GM21423 (cell line): ENCODE data around the gene ZNF367.
"Not testable (repeated sequence)": the region's sequence is repeated elsewhere in the genome, so short reads cannot be mapped to it uniquely, and the experiment has no call there.

Experiments used
- ATAC-seq: cut with Tn5 transposase; IDR thresholded peaks from one replicate; pipeline ENCODE4 v1.9.1; 2021; ENCODE audit warnings: mild to moderate bottlenecking, moderate library complexity; ENCODE audit not compliant: unreplicated experiment

Gene ZNF367

DNA sequence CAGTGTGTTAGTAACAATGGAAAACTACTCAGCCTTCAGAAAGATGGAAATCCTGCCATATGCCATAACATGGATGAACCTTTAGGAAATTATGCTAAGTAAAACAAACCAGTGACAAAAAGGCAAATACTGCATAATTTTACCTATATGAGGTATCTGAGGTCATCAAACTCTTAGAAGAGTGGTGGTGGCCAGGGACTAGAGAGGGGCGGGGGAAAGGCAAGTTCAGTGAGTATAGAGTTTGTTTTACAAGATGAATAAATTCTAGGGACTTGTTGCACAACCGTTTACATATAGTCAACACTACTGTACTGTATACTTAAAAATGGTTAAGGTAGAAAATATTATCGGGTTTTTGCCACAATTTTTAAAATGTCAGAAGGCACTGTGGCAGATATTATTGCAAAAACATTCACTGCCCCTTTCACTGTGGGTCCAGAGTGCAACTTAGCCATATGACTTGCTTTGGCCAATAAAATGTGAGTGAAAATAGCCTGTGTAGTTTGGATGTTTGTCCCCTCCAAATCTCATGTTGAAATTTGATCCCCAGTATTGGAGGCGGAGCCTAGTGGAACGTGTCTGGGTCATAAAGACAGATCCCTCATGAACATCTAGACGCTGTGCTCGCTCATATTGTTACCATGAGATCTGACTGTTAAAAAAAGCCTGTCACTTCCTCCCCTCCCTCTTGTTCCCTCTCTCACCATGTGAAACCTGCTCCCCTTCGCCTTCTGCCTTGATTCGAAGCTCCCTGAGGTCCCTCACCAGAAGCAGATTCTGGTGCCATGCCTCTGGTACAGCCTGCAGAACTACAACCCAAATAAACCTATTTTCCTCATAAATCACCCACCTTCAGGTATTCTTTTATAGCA lies 9.5 kb downstream of the ZNF367 start:
- no peak for ATAC-seq

DNA sequence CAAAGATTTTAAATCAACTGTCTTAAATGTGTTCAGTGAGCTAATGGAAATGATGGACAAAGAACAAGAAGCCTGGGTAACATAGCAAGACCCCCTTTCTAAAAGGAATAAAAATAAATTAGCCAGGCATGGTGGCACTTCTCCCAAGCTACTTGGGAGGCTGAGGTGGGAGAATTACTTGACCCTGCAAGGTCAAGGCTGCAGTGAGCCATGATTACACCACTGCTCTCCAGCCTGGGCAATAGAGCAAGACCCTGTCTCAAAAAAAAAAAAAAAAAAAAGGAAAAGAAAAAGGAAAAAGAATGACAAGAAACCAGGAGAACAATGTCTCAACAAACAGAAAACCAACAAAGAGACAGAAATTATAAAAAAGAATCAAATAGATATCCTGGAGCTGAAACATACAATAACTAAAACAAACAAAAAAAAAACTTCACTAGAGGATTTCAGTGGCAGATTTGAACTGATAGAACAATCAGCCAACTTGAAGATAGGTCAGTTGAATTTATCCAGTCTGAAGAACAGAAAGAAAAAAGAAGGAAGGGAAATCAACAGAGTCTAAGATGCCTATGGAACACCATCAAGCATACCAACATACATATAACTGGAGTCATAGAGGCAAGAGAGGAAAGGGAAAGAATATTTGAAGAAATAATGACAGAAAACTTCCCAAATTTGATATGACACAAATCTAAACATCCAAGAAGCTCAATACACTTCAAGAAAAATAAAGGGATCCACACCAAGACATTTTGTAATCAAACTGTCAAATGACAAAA lies 17.8 kb downstream of the ZNF367 start:
- ATAC-seq: no peak

DNA sequence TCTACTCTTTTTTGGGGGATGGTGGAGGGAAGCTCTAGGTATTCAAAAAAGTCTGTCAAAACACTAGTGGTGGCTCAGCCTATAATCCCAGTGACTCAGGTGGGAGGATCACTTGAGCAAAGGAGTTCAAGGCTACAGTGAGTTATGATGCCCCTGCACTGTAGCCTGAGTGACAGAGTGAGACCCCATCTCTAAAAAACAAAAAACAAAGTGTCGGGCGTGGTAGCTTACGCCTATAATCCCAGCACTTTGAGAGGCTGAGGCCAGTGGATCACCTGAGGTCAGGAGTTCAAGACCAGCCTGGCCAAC lies 18.9 kb downstream of the ZNF367 start:
- no peak for ATAC-seq

DNA sequence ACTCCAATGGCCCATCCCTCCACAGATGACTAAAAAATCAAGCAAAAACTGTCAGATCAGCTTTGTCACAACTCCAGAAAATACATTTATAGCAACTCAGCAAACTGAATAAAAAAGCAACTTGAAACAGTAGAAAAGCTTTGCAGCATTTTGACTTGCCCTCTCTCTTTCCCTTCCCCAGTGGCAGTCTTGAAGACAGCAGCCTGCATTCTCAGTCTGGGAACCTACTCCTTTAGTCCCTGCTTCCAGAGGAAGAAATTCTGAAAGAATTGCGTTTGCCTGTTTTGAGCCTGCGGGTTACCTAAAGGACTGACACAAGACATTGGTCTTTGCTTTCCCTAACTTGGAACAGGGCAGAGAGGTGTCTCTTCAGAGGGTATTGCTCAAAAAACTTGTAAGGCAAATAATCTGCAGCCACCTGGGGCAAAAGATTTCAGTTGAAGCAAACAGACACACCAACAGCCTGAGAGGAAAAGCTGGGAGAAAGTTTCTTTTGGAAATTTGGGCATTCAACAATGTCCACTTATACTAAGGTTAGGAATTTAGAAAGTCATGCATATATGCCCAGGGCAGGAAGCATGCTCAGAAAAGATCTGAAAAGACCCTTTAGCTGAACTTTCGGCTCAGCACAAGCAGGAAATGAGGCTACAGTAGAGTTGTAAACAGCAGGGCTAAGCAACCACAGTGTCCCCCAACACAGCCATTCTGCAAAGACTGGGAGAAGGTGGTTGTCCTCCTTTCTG lies 19.4 kb downstream of the ZNF367 start:
- peak; percentile 74 for ATAC-seq

DNA sequence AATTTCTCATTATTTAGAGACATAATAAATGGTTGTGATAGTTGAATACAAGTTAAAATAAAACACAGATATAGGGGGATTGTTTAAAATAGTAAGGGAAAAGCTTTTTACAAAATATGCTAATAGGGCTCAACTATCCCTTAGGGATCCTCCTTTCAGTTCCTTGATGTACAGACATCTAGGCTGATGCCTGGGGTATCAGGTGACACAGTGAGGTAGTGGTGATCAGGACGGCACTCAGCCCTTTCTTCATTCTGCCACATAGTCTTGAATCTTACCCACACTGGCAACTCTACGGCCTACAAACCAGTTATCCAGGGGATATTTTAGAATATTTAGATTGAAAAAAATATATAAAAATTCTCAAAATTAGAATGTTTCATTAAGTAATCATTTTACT lies 22.2 kb downstream of the ZNF367 start:
- no peak for ATAC-seq

DNA sequence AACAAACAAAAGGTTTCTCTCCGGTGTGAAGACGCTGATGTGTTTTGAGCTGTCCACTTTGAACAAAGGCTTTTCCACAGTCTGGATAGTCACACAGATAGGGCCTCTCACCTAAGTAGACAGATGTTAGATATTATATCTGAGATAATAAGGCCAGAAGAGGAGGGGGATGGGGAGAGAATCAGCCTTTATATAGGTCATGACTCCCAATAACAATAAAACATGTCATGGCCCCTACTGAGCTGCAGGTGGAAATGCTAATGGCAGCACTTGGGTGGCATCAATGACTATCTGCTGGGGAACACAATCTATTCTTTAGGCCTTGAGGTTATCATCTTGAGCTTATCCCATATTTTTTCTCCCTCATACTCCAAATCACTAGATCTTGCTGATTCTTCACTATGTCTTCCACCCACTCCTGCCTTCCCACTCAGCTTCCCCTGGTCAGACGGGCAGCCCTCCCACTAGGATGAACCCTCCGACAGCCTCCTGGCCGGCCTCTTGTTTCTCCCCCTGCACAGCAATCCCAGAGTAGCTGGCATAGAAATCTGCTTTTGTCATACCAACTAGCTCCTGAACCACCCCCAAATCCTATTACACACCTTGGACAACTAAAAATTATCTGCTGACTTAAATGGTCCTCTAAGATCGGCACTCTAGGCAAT lies 23.2 kb downstream of the ZNF367 start:
- ATAC-seq: no peak

DNA sequence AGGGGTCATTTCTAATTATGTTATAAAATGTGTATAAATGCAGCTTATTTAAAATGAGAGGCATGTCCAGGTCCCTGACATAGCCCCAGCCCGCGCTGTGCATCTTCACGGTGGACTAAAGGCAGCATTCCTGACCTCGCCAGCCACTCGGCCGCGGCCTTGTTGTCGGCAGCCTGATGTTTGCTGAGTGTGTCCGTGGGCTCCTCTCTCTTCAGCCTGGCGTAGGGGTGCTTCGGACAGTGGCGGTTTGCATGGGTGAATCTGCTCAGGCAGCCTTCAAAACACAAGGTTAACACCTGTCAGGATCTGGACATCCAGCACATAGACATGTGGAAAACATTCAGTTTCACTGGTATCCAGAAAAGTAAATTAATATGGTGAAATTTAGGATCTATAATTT lies 25.9 kb downstream of the ZNF367 start:
- ATAC-seq: no peak

DNA sequence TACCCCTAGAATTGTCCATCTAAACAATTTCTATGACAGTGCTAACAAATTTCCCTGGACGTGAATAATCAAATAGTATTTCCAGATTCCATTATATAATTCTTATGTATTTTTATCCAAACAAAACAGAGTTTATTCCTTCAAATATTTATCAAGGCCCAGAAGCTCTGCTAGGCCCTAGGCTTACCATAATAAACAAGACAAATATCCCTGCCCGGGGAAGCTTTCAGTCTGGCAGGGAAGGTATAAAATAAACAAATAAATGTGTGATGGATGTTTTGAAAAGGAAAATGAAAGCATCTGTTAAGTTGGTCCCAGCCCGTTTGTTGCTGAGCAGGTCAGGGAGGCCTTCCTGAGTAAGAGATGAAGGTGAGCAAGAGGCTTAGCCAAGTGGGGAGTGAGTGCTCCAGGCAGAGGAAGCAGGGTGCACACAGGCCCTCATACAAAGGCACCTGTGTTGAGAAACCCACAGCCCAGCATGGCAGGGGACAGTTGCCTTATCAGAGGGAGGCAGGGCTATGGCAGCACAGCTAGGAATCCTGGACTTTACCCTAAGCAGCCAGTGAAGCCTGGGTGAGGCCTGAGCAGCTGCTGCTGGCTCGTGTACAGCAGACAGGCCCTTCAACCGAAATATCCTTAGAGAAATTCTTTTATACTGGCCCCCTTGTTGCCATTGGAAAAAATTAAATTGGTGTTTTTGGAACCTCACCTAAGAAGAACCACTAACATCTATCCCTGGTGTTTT lies 27.0 kb downstream of the ZNF367 start:
- no peak for ATAC-seq

DNA sequence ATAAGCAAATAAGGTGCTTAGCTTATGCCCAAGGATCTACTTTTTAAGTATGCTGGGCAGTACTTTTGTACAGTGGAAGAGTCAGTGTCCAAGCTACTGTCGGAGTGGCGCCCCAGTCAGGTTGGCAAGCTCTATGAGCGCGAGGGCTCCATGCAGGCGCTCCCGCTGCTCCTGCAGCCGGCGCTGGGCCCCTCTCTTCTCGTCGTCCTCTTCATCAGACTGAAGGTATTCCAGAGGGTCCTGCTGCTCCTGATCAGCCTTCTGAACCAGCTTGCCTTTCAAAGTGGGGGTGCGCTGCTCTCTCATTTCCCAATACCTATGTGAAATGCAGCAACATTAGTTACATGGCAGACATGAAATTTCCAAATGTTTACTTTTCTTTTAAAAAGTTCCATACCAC lies 30.0 kb downstream of the ZNF367 start:
- ATAC-seq: no peak

DNA sequence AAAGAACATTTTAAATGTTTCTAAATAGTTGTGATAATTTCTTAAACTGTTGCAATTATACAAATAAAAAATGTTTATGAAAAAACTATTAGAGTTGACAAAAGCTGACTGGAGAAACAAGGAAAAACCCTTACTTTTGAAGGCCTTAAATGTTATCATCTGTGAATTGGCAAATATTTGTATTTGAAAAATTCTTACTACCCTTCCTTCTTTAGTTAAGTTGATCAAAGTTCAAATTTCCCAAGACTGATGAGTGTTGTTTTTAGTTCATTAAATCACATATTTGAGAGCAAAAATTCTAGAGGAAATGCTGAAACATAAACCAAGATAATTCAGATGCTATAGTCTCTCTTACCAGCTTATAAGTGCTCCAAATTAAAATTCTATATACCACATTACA lies 32.0 kb downstream of the ZNF367 start:
- ATAC-seq: no peak

DNA sequence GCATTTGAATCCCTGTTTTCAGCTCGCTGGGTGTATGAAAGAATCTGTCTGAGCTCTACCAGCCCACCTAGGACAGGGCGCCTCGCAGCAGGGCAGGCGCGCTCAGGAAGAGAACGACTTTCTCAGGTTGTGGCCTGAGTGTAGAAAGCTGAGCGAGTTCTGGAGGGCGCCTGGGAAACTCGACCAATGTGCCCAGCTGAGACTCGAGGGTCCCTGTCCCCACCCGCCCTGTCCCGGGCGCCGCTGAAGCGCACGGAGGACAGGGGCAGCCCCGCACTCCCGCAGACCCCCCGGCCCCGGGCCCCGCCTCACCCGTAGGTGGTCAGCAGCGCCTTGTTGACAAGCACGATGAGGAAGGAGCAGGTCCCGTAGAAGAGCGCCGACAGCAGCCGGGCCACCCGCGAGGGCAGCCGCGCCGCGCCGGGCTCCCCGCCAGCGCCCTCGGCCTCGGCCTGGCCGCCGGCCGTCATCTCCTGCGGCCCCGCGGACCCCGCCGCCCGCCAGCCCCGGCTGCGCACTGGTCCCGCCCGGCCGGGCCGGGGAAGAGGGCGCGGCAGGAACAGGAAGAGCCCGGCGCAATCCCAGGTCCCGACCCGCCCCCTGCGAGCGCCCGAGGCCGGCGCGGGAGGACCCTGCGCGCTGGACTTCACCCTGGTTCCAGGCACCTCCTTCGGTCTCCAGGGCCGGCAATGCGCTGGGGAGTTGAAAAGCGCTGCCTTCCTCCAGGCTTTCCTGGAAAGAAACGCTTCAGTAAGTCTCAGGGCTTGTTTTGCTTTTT lies 34.8 kb downstream of the ZNF367 start, which contains the start of gene SLC35D2:
SLC35D2 (minus strand) TSS at position 547 of the 778 bp plus-strand sequence; CDS start at position 470, 77 bp downstream.
- ATAC-seq: peak; percentile 46

DNA sequence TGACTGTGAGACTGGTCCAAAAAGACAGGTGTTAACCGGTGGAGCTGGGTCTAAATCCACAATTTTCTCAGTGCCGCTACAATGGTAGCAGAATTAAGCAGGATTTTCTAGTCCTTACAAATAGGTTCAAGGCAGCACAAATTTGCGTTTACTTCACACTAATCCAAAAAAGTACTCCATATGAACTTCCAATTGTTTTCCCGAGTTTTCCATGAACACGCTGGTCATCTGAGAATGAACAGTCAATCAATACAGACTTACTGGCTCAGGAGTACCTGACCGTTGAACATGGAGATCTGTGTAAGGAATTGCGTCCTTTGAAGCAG lies 35.4 kb downstream of the ZNF367 start:
- no peak for ATAC-seq

DNA sequence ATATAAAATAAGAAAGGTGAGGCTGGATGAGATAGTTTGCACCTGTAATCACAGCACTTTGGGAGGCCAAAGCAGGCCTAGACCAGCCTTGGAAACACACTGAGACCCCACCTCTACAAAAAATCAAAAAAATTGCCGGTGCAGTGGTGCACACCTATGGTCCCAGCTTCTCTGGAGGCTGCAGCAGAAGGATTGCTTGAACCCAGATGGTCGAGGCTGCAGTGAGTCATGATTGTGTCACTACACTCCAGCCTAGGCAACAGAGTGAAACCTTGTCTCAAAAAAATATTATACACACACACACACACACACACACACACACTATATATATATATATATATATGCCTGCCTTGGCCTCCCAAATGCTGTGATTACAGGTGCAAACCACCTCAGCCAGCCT lies 36.0 kb downstream of the ZNF367 start:
- no peak for ATAC-seq

DNA sequence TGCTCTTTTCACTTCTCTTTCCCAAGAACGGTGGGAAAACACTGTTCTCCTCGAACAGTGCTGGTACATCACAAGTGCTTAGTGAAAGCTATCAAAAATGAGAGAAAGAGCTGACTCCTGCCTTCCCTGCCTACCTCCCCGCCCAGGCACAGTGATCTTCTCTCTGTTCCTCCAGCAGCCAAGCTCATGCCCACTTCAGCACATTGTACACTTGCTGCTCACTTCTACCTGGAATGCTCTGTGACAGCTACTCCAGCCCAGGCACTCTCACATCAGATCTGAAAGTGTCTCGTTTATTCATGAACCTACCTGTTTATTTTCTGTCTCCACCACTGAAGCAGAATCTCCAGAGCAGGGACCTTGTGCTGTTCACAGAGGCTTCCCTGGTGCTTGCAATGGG lies 36.5 kb downstream of the ZNF367 start:
- ATAC-seq: no peak

DNA sequence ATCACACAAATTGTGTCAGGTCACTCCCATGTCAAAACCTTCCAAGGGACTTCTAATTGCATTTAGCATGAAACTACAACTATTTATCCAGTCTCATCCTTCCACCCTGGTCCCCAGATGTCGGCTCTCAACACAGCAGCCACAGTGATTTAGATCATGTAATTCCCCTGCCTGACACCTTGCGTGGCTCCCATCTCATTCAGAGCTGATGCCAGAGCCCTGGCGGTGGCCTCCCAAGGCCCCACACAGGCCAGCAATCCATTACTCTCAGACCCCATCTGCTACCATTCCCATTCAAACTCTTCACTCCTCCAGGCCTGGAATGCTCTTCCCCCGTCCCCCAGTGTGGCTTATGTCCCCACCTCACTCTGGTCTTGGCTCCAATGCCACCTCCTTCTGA lies 37.0 kb downstream of the ZNF367 start:
- no peak for ATAC-seq

DNA sequence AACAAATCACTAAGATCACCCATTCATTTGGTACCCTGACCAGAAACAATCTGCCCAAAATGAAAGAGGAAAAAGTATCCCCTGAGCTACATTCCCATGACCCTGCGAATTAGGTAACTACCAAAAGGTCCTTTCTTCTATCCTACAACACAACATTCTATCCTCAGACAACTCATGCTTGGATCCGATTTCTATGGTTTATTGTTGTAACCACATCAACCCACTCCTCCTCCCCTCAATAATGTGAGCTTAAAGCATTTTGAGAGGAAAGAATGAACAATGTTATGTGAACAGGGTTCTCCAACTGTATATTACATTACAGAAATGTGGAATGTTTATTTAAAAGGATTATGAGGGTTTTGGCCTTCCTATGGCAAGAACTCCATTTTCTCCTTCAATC lies 38.7 kb downstream of the ZNF367 start:
- ATAC-seq: no peak

DNA sequence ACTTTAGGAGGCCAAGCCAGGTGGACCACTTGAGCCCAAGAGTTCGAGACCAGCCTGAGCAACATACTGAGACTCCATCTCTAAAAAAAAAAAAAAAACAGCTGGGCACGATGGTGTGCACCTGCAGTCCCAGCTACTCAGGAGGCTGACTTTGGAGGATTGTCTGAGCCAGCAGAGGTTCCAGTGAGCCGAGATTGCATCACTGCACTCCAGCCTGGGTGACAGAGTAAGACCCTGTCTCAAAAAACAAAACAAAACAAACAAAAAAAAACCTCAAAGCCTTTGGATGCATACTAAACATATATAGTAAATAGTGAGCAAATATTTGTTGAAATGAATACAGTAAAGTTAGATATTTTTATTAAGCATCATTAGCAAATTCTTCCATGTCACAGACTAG lies 40.0 kb downstream of the ZNF367 start:
- no peak for ATAC-seq

DNA sequence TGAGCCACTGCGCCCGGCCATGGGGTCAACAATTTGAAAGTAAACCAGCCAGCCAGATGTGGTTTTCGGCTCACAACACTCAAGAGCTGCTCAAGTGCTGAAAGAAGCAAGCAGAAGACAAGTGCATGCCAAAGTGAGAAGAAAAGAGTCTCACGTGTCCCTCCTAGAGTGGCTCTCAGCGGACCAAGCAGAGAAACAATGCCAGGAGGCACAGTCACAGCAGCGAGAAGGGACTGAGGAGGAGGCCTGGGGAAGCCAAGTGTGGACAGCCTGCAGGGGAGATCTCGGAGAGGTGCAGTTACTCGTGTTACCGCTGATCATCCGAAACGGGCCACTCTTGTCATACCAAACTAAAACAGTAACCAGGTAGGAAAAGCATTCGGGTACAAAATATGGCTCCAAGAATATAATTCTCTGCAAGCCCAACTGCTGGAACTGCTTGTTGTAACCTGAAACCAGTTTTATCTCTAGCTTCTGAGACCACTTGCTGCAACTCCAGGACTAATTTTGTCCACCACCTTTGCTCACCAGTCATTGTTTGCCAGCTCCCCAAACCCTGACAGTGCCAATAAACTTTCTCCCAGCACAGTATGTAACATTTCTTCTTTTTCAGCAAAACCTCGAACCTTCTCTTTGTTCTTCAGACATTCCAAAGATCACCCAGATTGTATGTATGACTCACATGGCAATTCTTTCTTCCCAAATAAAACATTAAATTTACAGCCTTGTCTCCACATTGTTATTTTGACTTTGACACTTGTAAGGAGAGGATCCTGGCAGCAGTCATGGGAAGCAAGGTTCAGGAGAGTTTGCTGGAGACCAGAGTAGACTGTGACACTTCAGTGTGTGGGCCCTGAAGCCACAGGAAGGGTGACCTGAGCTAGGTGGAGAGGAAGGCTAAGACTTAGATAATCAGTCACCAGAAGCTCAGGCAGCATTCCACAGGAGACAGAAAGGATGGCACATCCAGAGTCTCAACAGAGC lies 41.0 kb downstream of the ZNF367 start:
- no peak for ATAC-seq

DNA sequence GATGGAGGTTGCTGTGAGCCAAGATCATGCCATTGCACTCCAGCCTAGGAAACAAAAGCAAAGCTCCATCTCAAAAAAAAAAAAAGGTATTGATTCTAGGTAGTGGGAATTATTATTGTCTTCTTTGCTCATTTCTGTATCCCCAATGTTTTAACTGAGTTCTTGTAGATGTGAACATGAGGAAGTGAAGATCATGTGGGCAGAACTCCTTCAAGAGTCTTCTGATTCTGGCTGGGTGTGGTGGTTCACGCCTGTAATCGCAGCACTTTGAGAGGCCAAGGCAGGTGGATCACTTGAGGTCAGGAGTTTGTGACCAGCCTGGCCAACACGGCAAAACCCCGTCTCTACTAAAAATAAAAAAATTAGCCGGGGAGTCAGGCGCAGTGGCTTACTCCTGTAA lies 42.7 kb downstream of the ZNF367 start:
- not testable (repeated sequence) for ATAC-seq
